ENCODE data around the gene WDFY2.

The WDFY2 gene

GRCh38 chr13:51601601-51602565 is 17.6 kb downstream of the WDFY2 start:
- TF ChIP-seq CTCF (conservative IDR thresholded peaks at IDR 0.05; ENCODE audit: low read depth, low read length) = no peak

GRCh38 chr13:51603716-51604115 is 19.5 kb downstream of the WDFY2 start:
- no peak for TF ChIP-seq CTCF (conservative IDR thresholded peaks at IDR 0.05; ENCODE audit: low read depth, low read length)
- no peak overlapping the region for H3K4me3 ChIP-seq (ENCODE audit: low read length)
- DNase-seq (ENCODE audit: low read depth) = no peak

More at GRCh38 chr13:51601601-51602565, 17.6 kb downstream of the WDFY2 start:
- no peak for DNase-seq (ENCODE audit: low read depth)
- no peak overlapping the region for H3K4me3 ChIP-seq (ENCODE audit: low read length)

GRCh38 chr13:51605698-51606097 is 21.4 kb downstream of the WDFY2 start:
- no peak overlapping the region for H3K4me3 ChIP-seq (ENCODE audit: low read length)
- TF ChIP-seq CTCF (conservative IDR thresholded peaks at IDR 0.05; ENCODE audit: low read depth, low read length) = no peak
- no peak for DNase-seq (ENCODE audit: low read depth)

- no peak overlapping the region for H3K4me3 ChIP-seq (ENCODE audit: low read length)
- TF ChIP-seq CTCF (conservative IDR thresholded peaks at IDR 0.05; ENCODE audit: low read depth, low read length) = no peak
- no peak for DNase-seq (ENCODE audit: low read depth)
Measured at GRCh38 chr13:51607165-51607564, 22.9 kb downstream of the WDFY2 start.

- DNase-seq (ENCODE audit: low read depth) = no peak
- H3K4me3 ChIP-seq (ENCODE audit: low read length) = no peak overlapping the region
- no peak for TF ChIP-seq CTCF (conservative IDR thresholded peaks at IDR 0.05; ENCODE audit: low read depth, low read length)
Measured at GRCh38 chr13:51608857-51609406, 24.7 kb downstream of the WDFY2 start.

- no peak for DNase-seq (ENCODE audit: low read depth)
- H3K4me3 ChIP-seq (ENCODE audit: low read length) = no peak overlapping the region
- no peak for TF ChIP-seq CTCF (conservative IDR thresholded peaks at IDR 0.05; ENCODE audit: low read depth, low read length)
Measured at GRCh38 chr13:51612867-51613266, 28.6 kb downstream of the WDFY2 start.
